A549 (cell line): Measurements from ENCODE around the gene PTGFRN. TPM values are rescaled to one million over a fixed set of nuclear protein-coding genes. Genes with fewer than 3 reads are reported as not detected.

Experiments used
- ATAC-seq, 2 experiments: fragments of 200-7000 bp in 1 of 2; fragments of >200 bp in 1 of 2; cut with Nextera tagmentation in 1 of 2; cut with Tn5 transposase in 1 of 2; 3 replicates each; pipeline versions ENCODE4 v1.8.0 to v1.9.1; 2018 to 2020; ENCODE audit warnings: mild to moderate bottlenecking in 1 of 2, moderate library complexity in 1 of 2
- CTCF ChIA-PET: fragments of 300-600 bp; sonication (Branson Sonifier 250); formaldehyde crosslinking; extraction: SDS; loops from one replicate; lab custom pipeline; 2021; ENCODE audit warnings: antibody characterized with exemption, inconsistent platforms; lab: Yijun Ruan, JAX
- POLR2A ChIA-PET: fragments of 350-600 bp; formaldehyde crosslinking; extraction: SDS; loops from one replicate; lab custom pipeline; 2021; ENCODE audit warnings: antibody characterized with exemption, inconsistent platforms; lab: Yijun Ruan, JAX
- DNase-seq, 2 experiments: peaks; one replicate each; pipeline versions ENCODE4 v3.0.0 to v3.0.0-alpha.2; 2011 to 2016; ENCODE audit warnings: low read depth in 1 of 2, low spot score in 1 of 2
- FAIRE-seq: peaks from 2 replicates; lab custom pipeline; 2011; peaks lifted over from hg19 to GRCh38; lab: Jason Lieb, UNC
- H3K27ac ChIP-seq, 2 experiments: fragments of >200 bp; sonication (Bioruptor Twin); formaldehyde crosslinking; 3 replicates each; pipeline ENCODE4 v1.5.1; 2016 to 2017
- H3K4me1 ChIP-seq: fragments of >200 bp; sonication (Bioruptor Twin); formaldehyde crosslinking; 3 replicates; pipeline ENCODE4 v1.6.1; 2016
- H3K4me2 ChIP-seq: fragments of >200 bp; sonication (Bioruptor Twin); formaldehyde crosslinking; 3 replicates; pipeline ENCODE4 v1.6.1; 2016
- H3K4me3 ChIP-seq: fragments of >200 bp; sonication (Bioruptor Twin); formaldehyde crosslinking; 3 replicates; pipeline ENCODE4 v1.5.1; 2016
- H3K9me3 ChIP-seq: fragments of >200 bp; sonication (Bioruptor Twin); formaldehyde crosslinking; 3 replicates; pipeline ENCODE4 v1.6.1; 2016
- CBX2 ChIP-seq: fragments of 200-600 bp; sonication (generic); IDR thresholded peaks from 2 replicates; pipeline ENCODE4 v1.6.1; 2016; ENCODE audit warnings: low read depth, mild to moderate bottlenecking, borderline replicate concordance
- CEBPB ChIP-seq, 2 experiments: fragments of >200 bp in 1 of 2; sonication (Bioruptor Twin) in 1 of 2; formaldehyde crosslinking in 1 of 2; IDR thresholded peaks; 2 replicates each; pipeline ENCODE4 v1.6.1; 2012 to 2016
- CHD4 ChIP-seq: fragments of 200-600 bp; sonication (generic); IDR thresholded peaks from 2 replicates; pipeline ENCODE4 v1.6.1; 2016; ENCODE audit warnings: antibody characterized with exemption, mild to moderate bottlenecking, borderline replicate concordance
- CTCF ChIP-seq: fragments of >200 bp; sonication (Bioruptor Twin); formaldehyde crosslinking; IDR thresholded peaks from 3 replicates; pipeline ENCODE4 v1.5.1; 2016
- EHF ChIP-seq: fragments of 250-450 bp; sonication (Bioruptor Pico); IDR thresholded peaks from 2 replicates; pipeline ENCODE4 v1.5.0; 2020; ENCODE audit warnings: mild to moderate bottlenecking
- EP300 ChIP-seq, 2 experiments: fragments of >200 bp; sonication (Bioruptor Twin); formaldehyde crosslinking; IDR thresholded peaks; 2 replicates in 1 of 2; 3 replicates in 1 of 2; pipeline ENCODE4 v1.6.1; 2016 to 2017
- FOSL2 ChIP-seq, 2 experiments: fragments of 450-650 bp in 1 of 2; fragments of >200 bp in 1 of 2; sonication (Bioruptor Twin) in 1 of 2; formaldehyde crosslinking; IDR thresholded peaks; 2 replicates each; pipeline versions ENCODE4 v1.5.0 to v1.6.1; 2016 to 2020; ENCODE audit warnings: mild to moderate bottlenecking in 1 of 2, moderate library complexity in 1 of 2
- HES2 ChIP-seq: fragments of >200 bp; sonication (Bioruptor Twin); formaldehyde crosslinking; IDR thresholded peaks from 2 replicates; pipeline ENCODE4 v1.6.1; 2016
- HEYL ChIP-seq: fragments of 250-450 bp; sonication (Bioruptor Pico); IDR thresholded peaks from 2 replicates; pipeline ENCODE4 v1.8.0; 2021; ENCODE audit warnings: mild to moderate bottlenecking, moderate library complexity
- JUN ChIP-seq, 2 experiments: fragments of >200 bp; sonication (Bioruptor Twin); formaldehyde crosslinking; IDR thresholded peaks; 2 replicates in 1 of 2; 3 replicates in 1 of 2; pipeline ENCODE4 v1.6.1; 2016 to 2017
- MAFK ChIP-seq: fragments of 450-650 bp; IDR thresholded peaks from 2 replicates; pipeline ENCODE4 v1.6.1; 2014; ENCODE audit not compliant: partially characterized antibody
- MYC ChIP-seq: IDR thresholded peaks from 2 replicates; pipeline ENCODE4 v1.6.1; 2012; ENCODE audit warnings: mild to moderate bottlenecking, inconsistent platforms, low read length, improper control_type of control experiment, borderline replicate concordance
- PBX3 ChIP-seq: IDR thresholded peaks from 2 replicates; pipeline ENCODE4 v1.6.1; 2012
- POLR2AphosphoS2 ChIP-seq: conservative IDR thresholded peaks from 2 replicates; pipeline ENCODE4 v1.6.1; 2012; ENCODE audit warnings: low read length, improper control_type of control experiment, inconsistent platforms
- RFX5 ChIP-seq: fragments of 450-650 bp; IDR thresholded peaks from 2 replicates; pipeline ENCODE4 v1.7.1; 2014; ENCODE audit warnings: antibody characterized with exemption, mild to moderate bottlenecking, moderate library complexity
- SMC3 ChIP-seq: fragments of >200 bp; sonication (Bioruptor Twin); formaldehyde crosslinking; IDR thresholded peaks from 3 replicates; pipeline ENCODE4 v1.6.1; 2018; ENCODE audit warnings: inconsistent platforms
- SREBF2 ChIP-seq: fragments of 450-650 bp; IDR thresholded peaks from 2 replicates; pipeline ENCODE4 v1.6.1; 2014; ENCODE audit warnings: mild to moderate bottlenecking, moderate library complexity
- ZSCAN20 ChIP-seq: fragments of 250-450 bp; sonication (Bioruptor Pico); IDR thresholded peaks from 2 replicates; pipeline ENCODE4 v1.8.0; 2022; ENCODE audit warnings: mild to moderate bottlenecking, moderate library complexity
- WGBS: methylation state at CpG from one replicate; pipeline ENCODE4 v1.1.6; 2017; ENCODE audit errors: missing lambda C conversion rate; 5-methylcytosine and 5-hydroxymethylcytosine counted together
- polyA plus RNA-seq, 4 experiments: library from polyadenylated mRNA; depleted of rRNA in 3 of 4; stranded (reverse); fragments of >200 nt; fragmentation: RNase III in 1 of 4; extraction: RNeasy Plus Mini Kit Qiagen cat#74134 plus additional on column Dnase treatment in 1 of 4; gene quantifications; 2 replicates in 3 of 4; 3 replicates in 1 of 4; pipeline ENCODE4 v1.2.3, GENCODE V29; 2011 to 2017

PTGFRN gene
- polyA plus RNA-seq, 2 of the 4 experiments (the other 2 are of a cell fraction) = 17.4 to 39.0 TPM

GRCh38 chr1:116914667-116915066, 5.0 kb downstream of the PTGFRN start:
- WGBS = 93% methylated on average over 7 of the region's 7 CpGs
- CTCF ChIA-PET = interaction anchor here (0.6 to 0.9 kb wide), 4 partner anchors 82 to 189 kb away, joined by 3 to 4 read pairs (median 3); no protein-coding TSS in a partner anchor
- Histone ChIP-seq H3K4me3 (no peak overlapping the region), H3K4me1 (peaks cover 16% of the 10 kb centered on the region), H3K4me2 (no peak overlapping the region), H3K27ac (no peak overlapping the region), H3K9me3 (no peaks in the 10 kb centered on the region)
- POLR2A ChIA-PET = no interaction called here
- FAIRE-seq = no peak
- DNase-seq = no peak
- TF ChIP-seq CTCF (no peak), CBX2 (no peak), PBX3 (no peak), MYC (no peak), ZSCAN20 (CRISPR knock-in tag) (no peak), EP300 (IDR thresholded peaks at IDR 0.05) (no peak), FOSL2 (IDR thresholded peaks at IDR 0.05) (no peak), FOSL2 (CRISPR knock-in tag; IDR thresholded peaks at IDR 0.05) (no peak), EHF (CRISPR knock-in tag) (no peak), HEYL (CRISPR knock-in tag) (no peak), MAFK (no peak), JUN (IDR thresholded peaks at IDR 0.05) (no peak)
- ATAC-seq = no peak

- no peak for FAIRE-seq
- Histone ChIP-seq H3K9me3 (no peaks in the 10 kb centered on the region), H3K4me2 (no peak overlapping the region), H3K27ac (no peak overlapping the region), H3K4me1 (peaks cover 19% of the 10 kb centered on the region), H3K4me3 (no peak overlapping the region)
- ChIA-PET CTCF (interaction anchor here (0.7 to 1.1 kb wide), 3 partner anchors 73 to 178 kb away, joined by 3 to 4 read pairs (median 4); no protein-coding TSS in a partner anchor), POLR2A (no interaction called here)
- ATAC-seq = no peak
- no peak for DNase-seq
- no peak for TF ChIP-seq HES2
- TF ChIP-seq SMC3 = no peak
- no peak for TF ChIP-seq SREBF2
- no peak for TF ChIP-seq CHD4
- no peak for TF ChIP-seq POLR2AphosphoS2
- TF ChIP-seq CEBPB (IDR thresholded peaks at IDR 0.05) = no peak
- WGBS = 88% methylated on average over 7 of the region's 7 CpGs
Observed at GRCh38 chr1:116915086-116915661, 5.5 kb downstream of the PTGFRN start.

GRCh38 chr1:116916002-116916401, 6.3 kb downstream of the PTGFRN start:
- 93% methylated on average over 6 of the region's 6 CpGs for WGBS
- FAIRE-seq = no peak
- no peak for ATAC-seq

More at GRCh38 chr1:116916002-116916401, 6.3 kb downstream of the PTGFRN start:
- no peak overlapping the region for H3K4me3 ChIP-seq
- no peaks in the 10 kb centered on the region for H3K9me3 ChIP-seq
- H3K27ac ChIP-seq = no peak overlapping the region
- ChIA-PET POLR2A (no interaction called here), CTCF (interaction anchor here (1.1 kb wide), 1 partner anchor 74 kb away, joined by 4 read pairs; no protein-coding TSS in a partner anchor)
- H3K4me2 ChIP-seq = no peak overlapping the region
- TF ChIP-seq RFX5 = no peak
- peaks cover 20% of the 10 kb centered on the region for H3K4me1 ChIP-seq
- DNase-seq = no peak
